Stimulated activated CD8-positive, alpha-beta memory T cell treated with anti-CD3 and anti-CD28 coated beads, Interleukin-2, amount 100 ng/mL, for 1 hour (primary cell): ENCODE data around the gene CPA5.
"Not testable (repeated sequence)": the region's sequence is repeated elsewhere in the genome, so short reads cannot be mapped to it uniquely, and the experiment has no call there.

Source experiments
- DNase-seq, 2 donors: peaks; one replicate each; pipeline ENCODE4 v3.0.0-alpha.2; 2020; ENCODE audit warnings: low read depth in 2 of 2

The CPA5 gene

GRCh38 chr7:130344271-130344866 lies at the start of gene CPA5:
Gene CPA5, plus strand, starts transcription at chr7:130344816. Its CDS starts 1,670 bp downstream, at chr7:130346486.
- no peak for DNase-seq

- no peak for DNase-seq
These were observed 48.2 kb upstream of the CPA5 start for GRCh38 chr7:130296221-130296951.

GRCh38 chr7:130297628-130298543 lies 46.7 kb upstream of the CPA5 start:
- no peak for DNase-seq

GRCh38 chr7:130298544-130299326 lies 45.9 kb upstream of the CPA5 start:
- no peak for DNase-seq

- DNase-seq: no peak
These were observed 44.8 kb upstream of the CPA5 start for GRCh38 chr7:130299866-130300265.

- DNase-seq: no peak
These were observed 43.1 kb upstream of the CPA5 start for GRCh38 chr7:130301501-130302020.

- no peak for DNase-seq
These were observed 42.0 kb upstream of the CPA5 start for GRCh38 chr7:130302649-130303048.

- no peak for DNase-seq
These were observed 41.5 kb upstream of the CPA5 start for GRCh38 chr7:130303127-130303526.

GRCh38 chr7:130303551-130303950 lies 41.1 kb upstream of the CPA5 start:
- DNase-seq: no peak

GRCh38 chr7:130303982-130304381 lies 40.6 kb upstream of the CPA5 start:
- no peak for DNase-seq

GRCh38 chr7:130304878-130305277 lies 39.7 kb upstream of the CPA5 start:
- DNase-seq: no peak

- DNase-seq: no peak
These were observed 39.1 kb upstream of the CPA5 start for GRCh38 chr7:130305433-130306042.

- DNase-seq: no peak
These were observed 34.6 kb upstream of the CPA5 start for GRCh38 chr7:130309986-130310385.

GRCh38 chr7:130314305-130314704 lies 30.3 kb upstream of the CPA5 start:
- DNase-seq: no peak

- DNase-seq: no peak
These were observed 25.1 kb upstream of the CPA5 start for GRCh38 chr7:130319541-130319940.

GRCh38 chr7:130321542-130322229 lies 22.9 kb upstream of the CPA5 start:
- not testable (repeated sequence) for DNase-seq

- no peak for DNase-seq
These were observed 22.0 kb upstream of the CPA5 start for GRCh38 chr7:130322615-130323014.

GRCh38 chr7:130324306-130324943 lies 20.2 kb upstream of the CPA5 start:
- no peak for DNase-seq

GRCh38 chr7:130329681-130330080 lies 14.9 kb upstream of the CPA5 start:
- DNase-seq: no peak
